Liver (tissue), 9 donors: ENCODE data around the gene KCNRG. TPM values are rescaled to one million over a fixed set of nuclear protein-coding genes. Genes with fewer than 3 reads are reported as not detected.
A peak's percentile ranks its signal among the peaks of the same experiment; 100 is the strongest.

Experiments
- DNase-seq: peaks from one replicate; pipeline ENCODE4 v3.0.0-alpha.2; 2017; ENCODE audit warnings: low spot score
- H3K27ac ChIP-seq, 2 donors: one replicate each; pipeline ENCODE4 v1.7.0; 2013; ENCODE audit warnings: inconsistent platforms in 2 of 2, low read length in 2 of 2, control low read depth in 1 of 2, low read depth in 1 of 2, mild to moderate bottlenecking in 1 of 2
- H3K27me3 ChIP-seq, 4 donors: one replicate each; pipeline versions ENCODE4 v1.6.1 to v1.7.0; 2013; ENCODE audit warnings: low read length in 3 of 4, inconsistent platforms in 1 of 4, mild to moderate bottlenecking in 1 of 4, moderate library complexity in 1 of 4; ENCODE audit not compliant: control insufficient read depth in 4 of 4, insufficient read depth in 4 of 4
- H3K36me3 ChIP-seq, 4 donors: one replicate each; pipeline versions ENCODE4 v1.6.1 to v1.7.0; 2013; ENCODE audit warnings: low read length in 3 of 4, mild to moderate bottlenecking in 3 of 4, low read depth in 1 of 4, moderate library complexity in 1 of 4; ENCODE audit not compliant: control insufficient read depth in 4 of 4, insufficient read depth in 3 of 4
- H3K4me1 ChIP-seq, 4 donors: one replicate each; pipeline versions ENCODE4 v1.6.1 to v1.7.0; 2013; ENCODE audit warnings: low read length in 3 of 4, mild to moderate bottlenecking in 3 of 4, moderate library complexity in 1 of 4; ENCODE audit not compliant: control insufficient read depth in 4 of 4, insufficient read depth in 4 of 4
- H3K4me3 ChIP-seq, 3 donors: one replicate each; pipeline versions ENCODE4 v1.6.1 to v1.7.0; 2013; ENCODE audit warnings: low read length in 3 of 3, control low read depth in 1 of 3, low read depth in 1 of 3, mild to moderate bottlenecking in 1 of 3
- H3K9ac ChIP-seq, 2 donors: one replicate each; pipeline ENCODE4 v1.7.0; 2013; ENCODE audit warnings: low read length in 2 of 2, mild to moderate bottlenecking in 2 of 2, moderate library complexity in 2 of 2, control low read depth in 1 of 2, low read depth in 1 of 2
- H3K9me3 ChIP-seq, 4 donors: one replicate each; pipeline versions ENCODE4 v1.6.1 to v1.7.0; 2013; ENCODE audit warnings: low read length in 3 of 4; ENCODE audit not compliant: control insufficient read depth in 4 of 4
- ATF3 ChIP-seq: IDR thresholded peaks from 2 replicates; pipeline ENCODE4 v1.6.1; 2016; ENCODE audit warnings: antibody characterized with exemption
- CTCF ChIP-seq: fragments of 150-350 bp; IDR thresholded peaks from 2 replicates; pipeline ENCODE4 v1.5.1; 2017; ENCODE audit warnings: improper control_type of control experiment, low read depth, low read length; ENCODE audit not compliant: missing input control
- EGR1 ChIP-seq, 2 donors: IDR thresholded peaks; 2 replicates each; pipeline ENCODE4 v1.6.1; 2016 to 2018; ENCODE audit warnings: antibody characterized with exemption in 2 of 2, low read depth in 2 of 2
- FOXA1 ChIP-seq: IDR thresholded peaks from 2 replicates; pipeline ENCODE4 v1.6.1; 2016; ENCODE audit warnings: antibody characterized with exemption
- FOXA2 ChIP-seq: IDR thresholded peaks from 2 replicates; pipeline ENCODE4 v1.6.1; 2016; ENCODE audit warnings: antibody characterized with exemption
- GABPA ChIP-seq, 2 donors: IDR thresholded peaks in 1 of 2; conservative IDR thresholded peaks in 1 of 2; 2 replicates each; pipeline ENCODE4 v1.6.1; 2016; ENCODE audit warnings: antibody characterized with exemption in 2 of 2, mild to moderate bottlenecking in 1 of 2, moderate library complexity in 1 of 2
- HNF4G ChIP-seq: IDR thresholded peaks from 2 replicates; pipeline ENCODE4 v1.6.1; 2016; ENCODE audit warnings: antibody characterized with exemption
- JUND ChIP-seq, 2 donors: IDR thresholded peaks; 2 replicates each; pipeline ENCODE4 v1.6.1; 2016; ENCODE audit warnings: antibody characterized with exemption in 2 of 2
- NR2F2 ChIP-seq: IDR thresholded peaks from 2 replicates; pipeline ENCODE4 v1.6.1; 2016; ENCODE audit warnings: antibody characterized with exemption
- REST ChIP-seq: IDR thresholded peaks from 2 replicates; pipeline ENCODE4 v1.6.1; 2016; ENCODE audit warnings: antibody characterized with exemption, mild to moderate bottlenecking
- SP1 ChIP-seq: IDR thresholded peaks from 2 replicates; pipeline ENCODE4 v1.6.1; 2018; ENCODE audit warnings: antibody characterized with exemption, mild to moderate bottlenecking
- YY1 ChIP-seq: IDR thresholded peaks from 2 replicates; pipeline ENCODE4 v1.6.1; 2016; ENCODE audit warnings: antibody characterized with exemption, mild to moderate bottlenecking
- ZBTB33 ChIP-seq: IDR thresholded peaks from 2 replicates; pipeline ENCODE4 v1.6.1; 2016; ENCODE audit warnings: antibody characterized with exemption
- WGBS: extraction: QIAGEN DNeasy Blood & Tissue Kit; methylation state at CpG from one replicate; pipeline ENCODE4 v1.1.7; 2013; 5-methylcytosine and 5-hydroxymethylcytosine counted together
- polyA plus RNA-seq, 2 donors: library from polyadenylated mRNA; stranded (reverse) in 1 of 2; unstranded in 1 of 2; fragments of 200-250 nt in 1 of 2; fragments of >200 nt in 1 of 2; fragmentation: Nextera tagmentation in 1 of 2; extraction: Ambion mirVana in 1 of 2; gene quantifications; one replicate each; pipeline versions ENCODE4 v1.2.1 to v1.2.3, GENCODE V29; 2013 to 2015
- total RNA-seq, 2 donors: library from RNA; depleted of rRNA; stranded (reverse); fragments of >200 nt; gene quantifications; one replicate each; pipeline ENCODE4 v1.2.3, GENCODE V29; 2014
- donor health status: healthy.
- donor health status: healthy.
- donor health status: healthy.
- donor health status: healthy.
- donor health status: healthy.

KCNRG gene
- total and polyA plus RNA-seq, 4 donors: 0.18 to 2.1 (median 1.2) TPM

- WGBS: 86% methylated on average over 5 of the region's 5 CpGs
- H3K27me3 ChIP-seq: no peaks in the 10 kb centered on the region
- H3K36me3 ChIP-seq: peaks cover 0 to 2% (median 0%) of the 10 kb centered on the region in 4 donors
- H3K4me3 ChIP-seq: no peak overlapping the region
- H3K9ac ChIP-seq: no peak overlapping the region
- no peak for DNase-seq
- TF ChIP-seq ATF3: no peak
- TF ChIP-seq FOXA2: no peak
- TF ChIP-seq YY1: no peak
- TF ChIP-seq JUND (IDR thresholded peaks at IDR 0.05): no peak
- no peak for TF ChIP-seq ZBTB33
- peaks cover 9 to 22% (median 17%) of the 10 kb centered on the region in 4 donors for H3K4me1 ChIP-seq
- no peaks in the 10 kb centered on the region for H3K9me3 ChIP-seq
- H3K27ac ChIP-seq: no peak overlapping the region
Measured at GRCh38 chr13:49993666-49994065, 21.6 kb upstream of the KCNRG start.

- peaks cover 7 to 25% (median 20%) of the 10 kb centered on the region in 4 donors for H3K4me1 ChIP-seq
- 53% methylated on average over 14 of the region's 14 CpGs for WGBS
- H3K9ac ChIP-seq: peak overlapping the region; percentile 71 to 84
- H3K27ac ChIP-seq: peak overlapping the region in 1 of 2 donors; percentile 89
- no peaks in the 10 kb centered on the region for H3K9me3 ChIP-seq
- no peak for DNase-seq
- H3K27me3 ChIP-seq: no peaks in the 10 kb centered on the region
- TF ChIP-seq EGR1 (IDR thresholded peaks at IDR 0.05; ENCODE audit: low read depth in 2 of 2): no peak
- TF ChIP-seq HNF4G: no peak
- TF ChIP-seq CTCF: no peak
- TF ChIP-seq REST: no peak
- no peak for TF ChIP-seq ZBTB33
- TF ChIP-seq SP1: no peak
- TF ChIP-seq YY1: no peak
- TF ChIP-seq FOXA1: no peak
- TF ChIP-seq NR2F2: no peak
- TF ChIP-seq FOXA2: no peak
- no peak for TF ChIP-seq GABPA (IDR thresholded peaks at IDR 0.05 in 1 of 2, conservative IDR thresholded peaks at IDR 0.05 in 1 of 2)
- peaks cover 0 to 3% (median 3%) of the 10 kb centered on the region in 4 donors for H3K36me3 ChIP-seq
- peak overlapping the region in 1 of 3 donors; percentile 89 for H3K4me3 ChIP-seq
Measured at GRCh38 chr13:49995625-49996101, 19.6 kb upstream of the KCNRG start.
